Gastroesophageal sphincter (tissue), 4 donors: ENCODE data around the gene SH3BP5. TPM values are rescaled to one million over a fixed set of nuclear protein-coding genes. Genes with fewer than 3 reads are reported as not detected.
A peak's percentile ranks its signal among the peaks of the same experiment; 100 is the strongest.

Experiments used
- ATAC-seq: fragments of 150-250 bp; one replicate; pipeline ENCODE4 v1.9.1; 2016; ENCODE audit warnings: mild to moderate bottlenecking, moderate library complexity
- H3K27ac ChIP-seq, 4 donors: fragments of 200-600 bp; sonication (generic) in 3 of 4; 1 replicate in 3 of 4; 2 replicates in 1 of 4; pipeline ENCODE4 v1.5.1; 2016 to 2019
- H3K27me3 ChIP-seq: fragments of 200-600 bp; sonication (generic); one replicate; pipeline ENCODE4 v1.5.1; 2019
- H3K36me3 ChIP-seq, 2 donors: fragments of 200-600 bp; sonication (generic); one replicate each; pipeline ENCODE4 v1.5.1; 2019; ENCODE audit warnings: control low read depth in 1 of 2
- H3K4me1 ChIP-seq, 3 donors: fragments of 200-600 bp; sonication (generic); 1 replicate in 2 of 3; 2 replicates in 1 of 3; pipeline ENCODE4 v1.5.1; 2016 to 2019; ENCODE audit warnings: control low read depth in 2 of 3
- H3K4me3 ChIP-seq, 2 donors: fragments of 200-600 bp; sonication (generic); one replicate each; pipeline ENCODE4 v1.5.1; 2019; ENCODE audit warnings: mild to moderate bottlenecking in 1 of 2, moderate library complexity in 1 of 2
- H3K9me3 ChIP-seq, 3 donors: fragments of 200-600 bp; sonication (generic); one replicate each; pipeline ENCODE4 v1.5.1; 2017 to 2019; ENCODE audit warnings: control low read depth in 2 of 3
- EP300 ChIP-seq: sonication (generic); formaldehyde crosslinking; IDR thresholded peaks from one replicate; pipeline ENCODE4 v1.6.1; 2017; ENCODE audit warnings: antibody characterized with exemption, mild to moderate bottlenecking
- POLR2A ChIP-seq, 2 donors: fragments of 450-650 bp; IDR thresholded peaks; one replicate each; pipeline ENCODE4 v1.6.1; 2017; ENCODE audit warnings: antibody characterized with exemption in 2 of 2, mild to moderate bottlenecking in 2 of 2, moderate library complexity in 1 of 2
- POLR2AphosphoS5 ChIP-seq: sonication (generic); formaldehyde crosslinking; IDR thresholded peaks from one replicate; pipeline ENCODE4 v1.6.1; 2017; ENCODE audit warnings: antibody characterized with exemption
- WGBS, 2 donors: methylation state at CpG; one replicate each; pipeline ENCODE4 v1.1.5; 2018; ENCODE audit warnings: low coverage in 1 of 2; 5-methylcytosine and 5-hydroxymethylcytosine counted together
- total RNA-seq, 4 donors: library from RNA; depleted of rRNA; stranded (reverse); fragments of >200 nt; gene quantifications; one replicate each; pipeline ENCODE4 v1.1.0, GENCODE V29; 2016
- TF ChIP-seq, protein P1 (sequence below), 4 experiments: fragments of 200-600 bp in 2 of 4; fragments of 450-650 bp in 2 of 4; sonication (generic) in 1 of 4; IDR thresholded peaks; one replicate each; pipeline ENCODE4 v1.5.1; 2017 to 2019; ENCODE audit warnings: antibody characterized with exemption in 4 of 4, mild to moderate bottlenecking in 2 of 4, moderate library complexity in 2 of 4

Gene SH3BP5
- total RNA-seq, 4 donors from 2014 or later, result 23.5 to 56.4 (median 35.0) TPM

- no peaks in the 10 kb centered on the region for H3K9me3 ChIP-seq
- no peak overlapping the region for H3K4me3 ChIP-seq
- TF ChIP-seq EP300 (no peak), POLR2A (IDR thresholded peaks at IDR 0.05) (no peak), POLR2AphosphoS5 (no peak)
- TF ChIP-seq, protein P1, sequence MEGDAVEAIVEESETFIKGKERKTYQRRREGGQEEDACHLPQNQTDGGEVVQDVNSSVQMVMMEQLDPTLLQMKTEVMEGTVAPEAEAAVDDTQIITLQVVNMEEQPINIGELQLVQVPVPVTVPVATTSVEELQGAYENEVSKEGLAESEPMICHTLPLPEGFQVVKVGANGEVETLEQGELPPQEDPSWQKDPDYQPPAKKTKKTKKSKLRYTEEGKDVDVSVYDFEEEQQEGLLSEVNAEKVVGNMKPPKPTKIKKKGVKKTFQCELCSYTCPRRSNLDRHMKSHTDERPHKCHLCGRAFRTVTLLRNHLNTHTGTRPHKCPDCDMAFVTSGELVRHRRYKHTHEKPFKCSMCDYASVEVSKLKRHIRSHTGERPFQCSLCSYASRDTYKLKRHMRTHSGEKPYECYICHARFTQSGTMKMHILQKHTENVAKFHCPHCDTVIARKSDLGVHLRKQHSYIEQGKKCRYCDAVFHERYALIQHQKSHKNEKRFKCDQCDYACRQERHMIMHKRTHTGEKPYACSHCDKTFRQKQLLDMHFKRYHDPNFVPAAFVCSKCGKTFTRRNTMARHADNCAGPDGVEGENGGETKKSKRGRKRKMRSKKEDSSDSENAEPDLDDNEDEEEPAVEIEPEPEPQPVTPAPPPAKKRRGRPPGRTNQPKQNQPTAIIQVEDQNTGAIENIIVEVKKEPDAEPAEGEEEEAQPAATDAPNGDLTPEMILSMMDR (IDR thresholded peaks at IDR 0.05), result no peak
- H3K27ac ChIP-seq, result no peak overlapping the region
- no peak for ATAC-seq
- H3K27me3 ChIP-seq, result no peaks in the 10 kb centered on the region
- WGBS, 2 donors, result 86% methylated on average over 1 of the region's 1 CpG; no CpG with 5 or more reads in 1 of the 2 donors
- H3K36me3 ChIP-seq, result peaks cover 8 to 85% of the 10 kb centered on the region in 2 donors
- H3K4me1 ChIP-seq, result peaks cover under 1 to 54% (median 10%) of the 10 kb centered on the region in 3 donors
Observed at GRCh38 chr3:15214758-15215157, 117.6 kb downstream of the SH3BP5 start.

- Histone ChIP-seq H3K36me3 (peaks cover 0 to 57% of the 10 kb centered on the region in 2 donors), H3K9me3 (no peaks in the 10 kb centered on the region), H3K27ac (no peak overlapping the region), H3K4me1 (peaks cover 4 to 63% (median 16%) of the 10 kb centered on the region in 3 donors), H3K27me3 (no peaks in the 10 kb centered on the region), H3K4me3 (no peak overlapping the region)
- no peak for ATAC-seq
- TF ChIP-seq EP300 (no peak), POLR2AphosphoS5 (no peak), POLR2A (IDR thresholded peaks at IDR 0.05) (no peak)
- TF ChIP-seq, protein P1 (IDR thresholded peaks at IDR 0.05), result no peak
Observed at GRCh38 chr3:15211937-15212336, 120.4 kb downstream of the SH3BP5 start.

DNA sequence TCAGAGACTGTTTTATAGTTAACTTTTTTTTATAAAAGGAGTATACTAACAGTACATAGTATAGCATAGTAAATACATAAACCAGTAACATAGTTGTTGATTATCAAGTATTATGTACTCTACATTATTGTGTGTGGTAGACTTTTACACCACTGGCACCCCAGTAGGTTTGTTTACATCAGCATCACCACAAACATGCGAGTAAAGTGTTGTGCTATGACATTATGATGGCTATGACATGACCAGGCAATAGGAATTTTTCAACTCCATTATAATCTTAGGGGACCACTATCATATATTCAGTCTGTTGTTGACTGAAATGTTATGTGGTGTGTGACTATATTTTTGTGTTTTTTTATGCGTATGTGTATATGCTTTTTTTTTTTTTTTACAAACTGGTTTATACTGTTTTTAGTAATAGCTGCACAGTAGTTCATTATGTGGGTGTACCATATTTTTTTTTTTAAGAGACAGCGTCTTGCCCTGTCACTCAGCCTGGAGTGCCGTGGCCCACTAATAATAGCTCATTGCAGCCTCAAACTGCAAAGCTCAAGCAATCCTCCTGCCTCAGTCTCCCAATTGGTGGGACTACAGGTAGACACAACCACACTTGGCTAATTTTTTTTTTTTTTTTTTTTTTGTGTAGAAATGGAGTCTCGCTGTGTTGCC, 124.4 kb downstream of the SH3BP5 start:
- Histone ChIP-seq H3K4me1 (peaks cover 4 to 59% (median 16%) of the 10 kb centered on the region in 3 donors), H3K27ac (peak overlapping the region; percentile 55 to 100 (median 92)), H3K27me3 (no peaks in the 10 kb centered on the region), H3K36me3 (peaks cover 0 to 24% of the 10 kb centered on the region in 2 donors), H3K9me3 (no peaks in the 10 kb centered on the region), H3K4me3 (peak overlapping the region; percentile 73 to 97)
- WGBS, 2 donors, result 46 to 51% methylated on average over 5 of the region's 5 CpGs
- ATAC-seq, result no peak
- TF ChIP-seq POLR2A (IDR thresholded peaks at IDR 0.05) (no peak), EP300 (no peak), POLR2AphosphoS5 (no peak)
- TF ChIP-seq, protein P1 (IDR thresholded peaks at IDR 0.05), result no peak

DNA sequence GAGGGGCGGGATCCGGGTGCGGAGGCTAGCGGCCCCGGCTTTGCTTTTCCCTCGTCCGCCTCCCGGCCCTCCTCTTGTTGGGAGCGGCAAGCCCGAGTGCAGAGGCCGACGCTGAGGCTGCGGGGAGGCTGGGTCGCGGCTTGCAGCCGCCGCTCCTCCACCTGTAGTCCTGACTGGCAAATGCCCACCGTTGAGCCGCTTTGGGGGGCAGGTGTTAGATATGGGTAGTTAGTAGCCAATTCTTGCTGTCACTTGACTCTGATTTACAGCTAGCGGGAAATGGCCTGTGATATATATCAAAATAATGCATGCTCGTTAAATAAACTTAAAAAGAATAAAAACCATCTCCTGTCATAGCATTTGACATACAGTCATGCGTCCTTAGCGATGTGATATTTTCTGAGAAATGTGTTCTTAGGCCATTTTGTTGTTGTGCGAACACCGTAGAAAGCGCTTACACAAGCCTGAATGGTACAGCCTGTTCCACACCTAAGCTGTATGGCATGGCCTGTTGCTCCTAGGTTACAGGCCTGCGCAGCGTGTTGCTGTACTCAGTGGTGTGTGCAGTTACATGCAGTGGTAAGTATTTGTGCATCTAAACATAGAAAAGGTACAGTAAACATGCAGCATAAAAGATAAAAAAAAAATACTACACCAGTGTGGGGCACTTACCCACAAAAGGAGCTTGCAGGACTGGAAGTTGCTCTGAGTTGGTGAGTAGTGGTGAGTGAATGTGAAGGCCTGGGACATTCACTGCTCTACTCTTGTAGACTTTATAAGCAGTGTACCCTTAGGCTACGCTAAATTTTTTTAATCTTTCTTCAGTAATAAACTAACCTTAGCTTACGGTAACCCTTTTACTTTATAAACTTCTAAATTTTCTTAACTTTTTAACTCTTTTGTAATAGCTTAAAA, 125.5 kb downstream of the SH3BP5 start:
- Histone ChIP-seq H3K27ac (peak overlapping the region; percentile 85 to 100 (median 98)), H3K4me1 (peaks cover 4 to 53% (median 16%) of the 10 kb centered on the region in 3 donors), H3K27me3 (no peaks in the 10 kb centered on the region), H3K4me3 (peak overlapping the region; percentile 73 to 97), H3K36me3 (peaks cover 0 to 13% of the 10 kb centered on the region in 2 donors), H3K9me3 (no peaks in the 10 kb centered on the region)
- WGBS, 2 donors, result 4% methylated on average over 9 to 11 of the region's 30 CpGs
- ATAC-seq, result peak; percentile 39
- TF ChIP-seq, protein P1 (IDR thresholded peaks at IDR 0.05), result no peak
- TF ChIP-seq POLR2AphosphoS5, result peak; percentile 72
